A673 (cell line): ENCODE data around the gene PDLIM5. TPM values are rescaled to one million over a fixed set of nuclear protein-coding genes. Genes with fewer than 3 reads are reported as not detected.

Source experiments
- BruUV-seq: library from RNA; stranded (reverse); fragments of 400-500 nt; replicated peaks from 2 replicates; lab custom pipeline; 2021; lab: Mats Ljungman, UMichigan
- CTCF ChIA-PET: fragments of 300-600 bp; sonication (Branson Sonifier 250); formaldehyde crosslinking; loops from one replicate; lab custom pipeline; 2022; ENCODE audit warnings: antibody characterized with exemption; lab: Charles Lee
- POLR2A ChIA-PET: fragments of 300-600 bp; sonication (Branson Sonifier 250); formaldehyde crosslinking; loops from one replicate; lab custom pipeline; 2022; ENCODE audit warnings: antibody characterized with exemption; ENCODE audit not compliant: low non-redundant PET; lab: Charles Lee
- DNase-seq: peaks from one replicate; pipeline ENCODE4 v3.0.0-alpha.2; 2015; ENCODE audit warnings: low spot score
- H3K27ac ChIP-seq: fragments of 200-600 bp; sonication (generic); 2 replicates; pipeline ENCODE4 v1.5.1; 2016; ENCODE audit warnings: mixed run types, low read depth, mild to moderate bottlenecking, mixed read lengths, antibody characterized with exemption, low read length; ENCODE audit not compliant: poor library complexity, severe bottlenecking
- H3K27me3 ChIP-seq: fragments of 200-600 bp; sonication (generic); replicated peaks from 2 replicates; pipeline ENCODE4 v1.6.1; 2017; ENCODE audit warnings: mixed run types, low read depth, mild to moderate bottlenecking, mixed read lengths, antibody characterized with exemption, low read length; ENCODE audit not compliant: insufficient read depth, poor library complexity
- H3K36me3 ChIP-seq: fragments of 200-600 bp; sonication (generic); 2 replicates; pipeline ENCODE4 v1.6.1; 2016; ENCODE audit warnings: mixed run types, mild to moderate bottlenecking, mixed read lengths, antibody characterized with exemption, low read length; ENCODE audit not compliant: insufficient read depth, poor library complexity, severe bottlenecking
- H3K4me1 ChIP-seq: fragments of 200-600 bp; sonication (generic); 2 replicates; pipeline ENCODE4 v1.6.1; 2017; ENCODE audit warnings: mixed run types, mild to moderate bottlenecking, mixed read lengths, antibody characterized with exemption, low read length; ENCODE audit not compliant: insufficient read depth, poor library complexity, severe bottlenecking
- H3K4me3 ChIP-seq: fragments of 200-600 bp; sonication (generic); 2 replicates; pipeline ENCODE4 v1.5.1; 2016; ENCODE audit warnings: low read depth, mixed run types, mild to moderate bottlenecking, mixed read lengths, low read length; ENCODE audit not compliant: poor library complexity, severe bottlenecking
- H3K9me3 ChIP-seq: fragments of 200-600 bp; sonication (generic); 2 replicates; pipeline ENCODE4 v1.6.1; 2016; ENCODE audit warnings: mixed run types, low read depth, mild to moderate bottlenecking, mixed read lengths, antibody characterized with exemption, low read length; ENCODE audit not compliant: poor library complexity, severe bottlenecking
- CTCF ChIP-seq: fragments of 300-800, 200-600 bp; sonication (generic); conservative IDR thresholded peaks from 2 replicates; pipeline ENCODE4 v1.5.1; 2017; ENCODE audit warnings: low read depth, mild to moderate bottlenecking, antibody characterized with exemption, low read length, moderate library complexity, mixed read lengths
- EZH2 ChIP-seq: fragments of 200-600 bp; sonication (generic); IDR thresholded peaks from 2 replicates; pipeline ENCODE4 v1.6.1; 2017; ENCODE audit warnings: borderline replicate concordance, low read depth, mild to moderate bottlenecking, mixed read lengths, antibody characterized with exemption, low read length; ENCODE audit not compliant: poor library complexity, severe bottlenecking
- intact Hi-C: fragments of 100-400 bp; cut with micrococcal nuclease; formaldehyde crosslinking; loops from one replicate; pipeline ENCODE4 v1.10.0; 2022; ENCODE audit not compliant: unreplicated experiment
- total RNA-seq: library from RNA; stranded (reverse); gene quantifications from 2 replicates; pipeline ENCODE4 v1.2.3, GENCODE V29; 2021

The PDLIM5 gene
- total RNA-seq, 1 experiment from 2014 or later: 174 TPM

DNA sequence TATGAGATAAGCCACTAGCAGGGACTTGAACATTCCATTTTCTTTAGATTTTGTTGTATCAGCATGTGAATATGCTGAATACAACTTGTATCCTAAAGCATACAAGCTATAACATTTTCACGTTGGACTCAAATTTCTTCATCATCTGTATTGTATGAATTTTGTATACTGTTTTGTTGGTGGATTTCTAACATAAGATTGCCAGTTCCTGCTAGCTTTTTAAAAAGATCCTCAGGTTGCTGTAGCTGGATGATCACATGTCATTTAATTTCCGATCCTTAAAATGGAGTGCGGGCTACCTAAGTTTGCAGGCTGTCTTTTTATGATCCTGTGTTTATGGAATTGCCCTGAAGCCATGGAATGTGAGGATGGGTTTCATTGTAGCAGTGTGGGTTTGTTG lies 6.9 kb downstream of the PDLIM5 start:
- Histone ChIP-seq H3K36me3 (peaks cover 25% of the 10 kb centered on the region), H3K9me3 (no peaks in the 10 kb centered on the region), H3K4me1 (peaks cover 60% of the 10 kb centered on the region), H3K27ac (peak overlapping the region; percentile 41), H3K27me3 (no peaks in the 10 kb centered on the region), H3K4me3 (no peak overlapping the region)
- DNase-seq: no peak
- BruUV-seq: no TSS peak
- intact Hi-C loops: no loop called here
- POLR2A ChIA-PET: no interaction called here
- CTCF ChIA-PET: no interaction called here
- no peak for TF ChIP-seq EZH2
- TF ChIP-seq CTCF: no peak

DNA sequence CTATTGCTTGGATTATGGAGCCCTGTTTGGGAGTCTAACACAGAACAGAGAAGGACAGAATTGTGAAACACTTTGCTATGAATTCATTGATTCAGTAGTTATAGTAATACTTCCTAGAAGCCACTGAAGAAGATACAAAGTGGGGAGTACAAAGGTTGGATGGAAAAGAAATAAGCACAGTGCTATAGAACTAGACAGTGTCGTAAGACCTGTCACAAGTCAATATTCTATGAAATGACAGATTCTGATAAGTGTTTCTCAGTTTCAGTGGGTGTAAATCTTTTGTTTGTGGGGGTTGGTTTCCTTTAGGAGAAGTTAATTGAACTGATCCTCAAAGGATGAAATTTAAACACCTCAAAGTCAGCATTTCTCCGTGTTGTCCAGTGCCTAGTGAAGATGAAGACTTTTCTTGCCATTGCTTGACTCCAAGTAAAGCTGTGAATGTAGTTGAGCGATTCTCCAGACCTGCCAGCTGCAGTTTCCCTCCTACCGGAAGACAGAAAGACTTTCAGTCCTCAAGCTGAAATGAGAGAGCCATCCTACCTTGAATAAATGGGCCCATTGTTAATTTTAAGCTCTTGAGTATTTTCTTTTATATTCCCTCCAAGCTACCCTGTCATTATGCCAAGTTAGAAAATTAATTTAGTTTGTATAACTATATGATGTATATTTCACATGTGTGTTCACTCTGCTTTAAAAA lies 7.9 kb downstream of the PDLIM5 start:
- ChIA-PET CTCF (no interaction called here), POLR2A (no interaction called here)
- no peak for DNase-seq
- Histone ChIP-seq H3K27ac (no peak overlapping the region), H3K9me3 (no peaks in the 10 kb centered on the region), H3K4me3 (no peak overlapping the region), H3K4me1 (peaks cover 63% of the 10 kb centered on the region), H3K27me3 (no peaks in the 10 kb centered on the region), H3K36me3 (peaks cover 25% of the 10 kb centered on the region)
- intact Hi-C loops: no loop called here
- no peak for TF ChIP-seq EZH2
- TF ChIP-seq CTCF: no peak
- BruUV-seq: no TSS peak

DNA sequence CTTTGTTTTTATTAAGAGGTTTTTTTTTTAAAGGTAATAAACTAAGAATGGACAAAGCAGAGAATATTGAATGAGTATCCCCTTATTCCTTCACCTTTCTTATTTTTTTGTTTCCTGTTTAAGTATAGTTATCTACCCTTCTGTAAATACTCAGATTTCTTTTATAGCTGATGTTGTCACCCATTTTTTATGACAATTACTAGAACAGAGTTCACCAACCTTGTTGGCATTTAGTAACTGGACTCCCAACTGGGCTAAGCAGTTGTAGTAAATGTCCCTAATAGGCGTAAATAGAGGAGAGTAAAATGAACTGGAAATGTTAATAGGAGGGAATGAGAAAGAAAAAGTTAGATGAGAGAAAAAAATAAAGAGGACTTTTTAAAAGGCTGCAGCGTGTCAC lies 9.8 kb downstream of the PDLIM5 start:
- Histone ChIP-seq H3K36me3 (peaks cover 13% of the 10 kb centered on the region), H3K4me3 (no peak overlapping the region), H3K27ac (no peak overlapping the region), H3K4me1 (peaks cover 58% of the 10 kb centered on the region), H3K9me3 (no peaks in the 10 kb centered on the region), H3K27me3 (no peaks in the 10 kb centered on the region)
- no TSS peak for BruUV-seq
- intact Hi-C loops: no loop called here
- ChIA-PET POLR2A (no interaction called here), CTCF (no interaction called here)
- no peak for DNase-seq
- TF ChIP-seq CTCF (no peak), EZH2 (no peak)
